HCT116 (cell line): Measurements from ENCODE around the gene CPNE4. TPM values are rescaled to one million over a fixed set of nuclear protein-coding genes. Genes with fewer than 3 reads are reported as not detected.

Source experiments
- ATAC-seq: fragments of 200-7000 bp; cut with Tn5 transposase; 2 replicates; pipeline ENCODE4 v1.9.1; 2020; ENCODE audit warnings: mild to moderate bottlenecking, moderate library complexity
- BruUV-seq: library from RNA; stranded (reverse); fragments of 400-500 nt; replicated peaks from 2 replicates; lab custom pipeline; 2021; lab: Mats Ljungman, UMichigan
- CTCF ChIA-PET: fragments of 300-600 bp; sonication (Branson Sonifier 250); formaldehyde crosslinking; loops from one replicate; lab custom pipeline; 2021; ENCODE audit warnings: antibody characterized with exemption; lab: Charles Lee
- POLR2A ChIA-PET: fragments of 300-600, 350-600 bp; sonication (Branson Sonifier 250); formaldehyde crosslinking; loops from one replicate; lab custom pipeline; 2021; ENCODE audit warnings: antibody characterized with exemption; lab: Charles Lee
- RAD21 ChIA-PET, 2 experiments: fragments of 300-600 bp; sonication (Branson Sonifier 250); formaldehyde crosslinking; loops; one replicate each; lab custom pipeline; 2023; ENCODE audit warnings: low total read pairs in 2 of 2; ENCODE audit not compliant: uncharacterized antibody in 2 of 2, unreplicated experiment in 2 of 2, low non-redundant PET in 1 of 2; lab: Charles Lee
- DNase-seq: peaks from one replicate; pipeline ENCODE4 v3.0.0-alpha.2; 2010; ENCODE audit warnings: low read depth, low spot score
- H2AFZ ChIP-seq: fragments of 200-600 bp; shearing (Covaris generic), sonication (generic); 2 replicates; pipeline ENCODE4 v1.6.1; 2017; ENCODE audit warnings: low read depth, mixed run types, mixed read lengths, antibody characterized with exemption, low read length; ENCODE audit not compliant: poor library complexity, severe bottlenecking
- H3K27ac ChIP-seq: 2 replicates; pipeline ENCODE4 v1.5.1; 2012; ENCODE audit warnings: low read depth, low read length
- H3K27me3 ChIP-seq: fragments of 200-600 bp; sonication (generic); 2 replicates; pipeline ENCODE4 v1.6.1; 2016; ENCODE audit warnings: mixed run types, low read length, mixed read lengths; ENCODE audit not compliant: insufficient read depth
- H3K36me3 ChIP-seq, 2 experiments: fragments of 200-500 bp in 1 of 2; fragments of 200-600 bp in 1 of 2; sonication (Bioruptor generic) in 1 of 2; sonication (generic) in 1 of 2; 2 replicates each; pipeline versions ENCODE4 v1.5.1 to v1.6.1; 2014 to 2016; ENCODE audit warnings: low read length in 2 of 2, inconsistent platforms in 1 of 2, mixed read lengths in 1 of 2, mixed run types in 1 of 2; ENCODE audit not compliant: insufficient read depth in 2 of 2, control insufficient read depth in 1 of 2
- H3K4me1 ChIP-seq, 2 experiments: fragments of 200-600 bp in 1 of 2; sonication (generic) in 1 of 2; 2 replicates each; pipeline versions ENCODE4 v1.5.1 to v1.6.1; 2012 to 2017; ENCODE audit warnings: low read length in 2 of 2, inconsistent platforms in 1 of 2, mild to moderate bottlenecking in 1 of 2, mixed read lengths in 1 of 2, mixed run types in 1 of 2, moderate library complexity in 1 of 2; ENCODE audit not compliant: insufficient read depth in 2 of 2, control insufficient read depth in 1 of 2
- H3K4me2 ChIP-seq: fragments of 200-600 bp; sonication (generic); 2 replicates; pipeline ENCODE4 v1.6.1; 2017; ENCODE audit warnings: mixed run types, low read length, mixed read lengths
- H3K4me3 ChIP-seq, 2 experiments: fragments of 200-600 bp in 1 of 2; sonication (generic) in 1 of 2; replicated peaks in 1 of 2; 2 replicates each; pipeline ENCODE4 v1.5.1; 2011 to 2016; ENCODE audit warnings: low read length in 2 of 2, control low read depth in 1 of 2, low read depth in 1 of 2, mild to moderate bottlenecking in 1 of 2, mixed read lengths in 1 of 2, mixed run types in 1 of 2
- H3K79me2 ChIP-seq: fragments of 200-600 bp; sonication (generic); 2 replicates; pipeline ENCODE4 v1.6.1; 2017; ENCODE audit warnings: mild to moderate bottlenecking, mixed run types, low read length, moderate library complexity, mixed read lengths; ENCODE audit not compliant: insufficient read depth
- H3K9ac ChIP-seq: fragments of 200-600 bp; sonication (generic); 2 replicates; pipeline ENCODE4 v1.6.1; 2016; ENCODE audit warnings: low read length, mixed read lengths
- H3K9me2 ChIP-seq: fragments of 200-600 bp; sonication (generic), shearing (Covaris generic); 2 replicates; pipeline ENCODE4 v1.6.1; 2017; ENCODE audit warnings: mixed run types, mild to moderate bottlenecking, moderate library complexity; ENCODE audit not compliant: insufficient read depth
- H3K9me3 ChIP-seq, 2 experiments: fragments of 200-500 bp in 1 of 2; fragments of 200-600 bp in 1 of 2; sonication (Bioruptor generic) in 1 of 2; sonication (generic) in 1 of 2; 2 replicates each; pipeline ENCODE4 v1.6.1; 2014 to 2017; ENCODE audit warnings: low read length in 2 of 2, mixed read lengths in 2 of 2, inconsistent platforms in 1 of 2, low read depth in 1 of 2, mild to moderate bottlenecking in 1 of 2, mixed run types in 1 of 2, moderate library complexity in 1 of 2; ENCODE audit not compliant: control insufficient read depth in 1 of 2, insufficient read depth in 1 of 2
- H4K20me1 ChIP-seq: fragments of 200-600 bp; sonication (generic), shearing (Covaris generic); 2 replicates; pipeline ENCODE4 v1.6.1; 2017; ENCODE audit warnings: mixed run types, mild to moderate bottlenecking, moderate library complexity; ENCODE audit not compliant: insufficient read depth
- ATF3 ChIP-seq: IDR thresholded peaks from 2 replicates; pipeline ENCODE4 v1.6.1; 2012
- CBX3 ChIP-seq: IDR thresholded peaks from 2 replicates; pipeline ENCODE4 v1.6.1; 2012; ENCODE audit warnings: low read depth
- CEBPB ChIP-seq: IDR thresholded peaks from 2 replicates; pipeline ENCODE4 v1.6.1; 2012; ENCODE audit warnings: low read depth
- ELF1 ChIP-seq: IDR thresholded peaks from 2 replicates; pipeline ENCODE4 v1.6.1; 2012; ENCODE audit warnings: low read depth, borderline replicate concordance
- EZH2 ChIP-seq: fragments of 200-600 bp; sonication (generic); IDR thresholded peaks from 2 replicates; pipeline ENCODE4 v1.6.1; 2017; ENCODE audit warnings: antibody characterized with exemption, mixed run types
- EZH2phosphoT487 ChIP-seq: fragments of 200-600 bp; IDR thresholded peaks from 2 replicates; pipeline ENCODE4 v1.6.1; 2018; ENCODE audit warnings: antibody characterized with exemption, borderline replicate concordance
- FOSL1 ChIP-seq: IDR thresholded peaks from 2 replicates; pipeline ENCODE4 v1.6.1; 2012; ENCODE audit warnings: low read depth
- JUND ChIP-seq: IDR thresholded peaks from 2 replicates; pipeline ENCODE4 v1.6.1; 2012
- POLR2A ChIP-seq: IDR thresholded peaks from 2 replicates; pipeline ENCODE4 v1.7.0; 2011; ENCODE audit warnings: borderline replicate concordance; ENCODE audit not compliant: insufficient read depth, insufficient read length; ENCODE audit errors: extremely low read depth
- POLR2AphosphoS5 ChIP-seq: IDR thresholded peaks from 2 replicates; pipeline ENCODE4 v1.6.1; 2011; ENCODE audit warnings: mild to moderate bottlenecking, low read depth, low read length, moderate library complexity
- RAD21 ChIP-seq: IDR thresholded peaks from 2 replicates; pipeline ENCODE4 v1.6.1; 2012; ENCODE audit warnings: low read depth, mild to moderate bottlenecking
- SIN3A ChIP-seq: IDR thresholded peaks from 2 replicates; pipeline ENCODE4 v1.6.1; 2012; ENCODE audit warnings: low read depth
- SP1 ChIP-seq: IDR thresholded peaks from 2 replicates; pipeline ENCODE4 v1.6.1; 2012; ENCODE audit warnings: low read depth
- SRF ChIP-seq: IDR thresholded peaks from 2 replicates; pipeline ENCODE4 v1.6.1; 2012; ENCODE audit warnings: low read depth
- TCF7L2 ChIP-seq: IDR thresholded peaks from 2 replicates; pipeline ENCODE4 v1.7.0; 2011; ENCODE audit warnings: borderline replicate concordance, inconsistent platforms; ENCODE audit not compliant: insufficient read depth, insufficient read length; ENCODE audit errors: extremely low read depth
- YY1 ChIP-seq: IDR thresholded peaks from 2 replicates; pipeline ENCODE4 v1.6.1; 2011; ENCODE audit warnings: low read length, low read depth, moderate library complexity, mild to moderate bottlenecking; ENCODE audit not compliant: insufficient replicate concordance; ENCODE audit errors: extremely low read depth
- ZNF274 ChIP-seq: fragments of 200-500 bp; sonication (Bioruptor generic); IDR thresholded peaks from 2 replicates; pipeline ENCODE4 v1.6.1; 2014; ENCODE audit warnings: mild to moderate bottlenecking, low read depth, low read length, inconsistent platforms
- intact Hi-C: fragments of 100-400 bp; cut with micrococcal nuclease; formaldehyde crosslinking; loops from 2 replicates; pipeline ENCODE4 v1.10.0; 2022
- total RNA-seq: library from RNA; stranded (reverse); gene quantifications from one replicate; pipeline ENCODE4 v1.2.1, GENCODE V29; 2021; ENCODE audit not compliant: unreplicated experiment
- TF ChIP-seq, protein P1 (sequence below): IDR thresholded peaks from 2 replicates; pipeline ENCODE4 v1.6.1; 2012; ENCODE audit warnings: low read depth
- TF ChIP-seq, protein P2 (sequence below): IDR thresholded peaks from 2 replicates; pipeline ENCODE4 v1.6.1; 2011; ENCODE audit warnings: mild to moderate bottlenecking, low read length, moderate library complexity; ENCODE audit not compliant: insufficient replicate concordance; ENCODE audit errors: extremely low read depth
- TF ChIP-seq, protein P3 (sequence below), 3 experiments: fragments of 200-600 bp in 1 of 3; sonication (generic) in 1 of 3; IDR thresholded peaks in 2 of 3; conservative IDR thresholded peaks in 1 of 3; 2 replicates each; pipeline ENCODE4 v1.5.1; 2012 to 2017; ENCODE audit warnings: low read depth in 2 of 3, low read length in 2 of 3, antibody characterized with exemption in 1 of 3, borderline replicate concordance in 1 of 3, control low read depth in 1 of 3, mild to moderate bottlenecking in 1 of 3, mixed read lengths in 1 of 3, mixed run types in 1 of 3, moderate library complexity in 1 of 3; ENCODE audit not compliant: insufficient read depth in 1 of 3

CPNE4 gene
- total RNA-seq, 1 experiment from 2014 or later, result not detected

GRCh38 chr3:131494706-131495105 lies 540.1 kb downstream of the CPNE4 start:
- no peaks in the 10 kb centered on the region for H3K27me3 ChIP-seq
- TF ChIP-seq EZH2, result no peak
- no peak for TF ChIP-seq ZNF274
- no peak for TF ChIP-seq SIN3A
- TF ChIP-seq CEBPB, result no peak
- TF ChIP-seq, protein P1, sequence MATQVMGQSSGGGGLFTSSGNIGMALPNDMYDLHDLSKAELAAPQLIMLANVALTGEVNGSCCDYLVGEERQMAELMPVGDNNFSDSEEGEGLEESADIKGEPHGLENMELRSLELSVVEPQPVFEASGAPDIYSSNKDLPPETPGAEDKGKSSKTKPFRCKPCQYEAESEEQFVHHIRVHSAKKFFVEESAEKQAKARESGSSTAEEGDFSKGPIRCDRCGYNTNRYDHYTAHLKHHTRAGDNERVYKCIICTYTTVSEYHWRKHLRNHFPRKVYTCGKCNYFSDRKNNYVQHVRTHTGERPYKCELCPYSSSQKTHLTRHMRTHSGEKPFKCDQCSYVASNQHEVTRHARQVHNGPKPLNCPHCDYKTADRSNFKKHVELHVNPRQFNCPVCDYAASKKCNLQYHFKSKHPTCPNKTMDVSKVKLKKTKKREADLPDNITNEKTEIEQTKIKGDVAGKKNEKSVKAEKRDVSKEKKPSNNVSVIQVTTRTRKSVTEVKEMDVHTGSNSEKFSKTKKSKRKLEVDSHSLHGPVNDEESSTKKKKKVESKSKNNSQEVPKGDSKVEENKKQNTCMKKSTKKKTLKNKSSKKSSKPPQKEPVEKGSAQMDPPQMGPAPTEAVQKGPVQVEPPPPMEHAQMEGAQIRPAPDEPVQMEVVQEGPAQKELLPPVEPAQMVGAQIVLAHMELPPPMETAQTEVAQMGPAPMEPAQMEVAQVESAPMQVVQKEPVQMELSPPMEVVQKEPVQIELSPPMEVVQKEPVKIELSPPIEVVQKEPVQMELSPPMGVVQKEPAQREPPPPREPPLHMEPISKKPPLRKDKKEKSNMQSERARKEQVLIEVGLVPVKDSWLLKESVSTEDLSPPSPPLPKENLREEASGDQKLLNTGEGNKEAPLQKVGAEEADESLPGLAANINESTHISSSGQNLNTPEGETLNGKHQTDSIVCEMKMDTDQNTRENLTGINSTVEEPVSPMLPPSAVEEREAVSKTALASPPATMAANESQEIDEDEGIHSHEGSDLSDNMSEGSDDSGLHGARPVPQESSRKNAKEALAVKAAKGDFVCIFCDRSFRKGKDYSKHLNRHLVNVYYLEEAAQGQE, result no peak
- no peak for TF ChIP-seq ELF1
- TF ChIP-seq SRF, result no peak
- no peak for TF ChIP-seq JUND
- TF ChIP-seq, protein P2, sequence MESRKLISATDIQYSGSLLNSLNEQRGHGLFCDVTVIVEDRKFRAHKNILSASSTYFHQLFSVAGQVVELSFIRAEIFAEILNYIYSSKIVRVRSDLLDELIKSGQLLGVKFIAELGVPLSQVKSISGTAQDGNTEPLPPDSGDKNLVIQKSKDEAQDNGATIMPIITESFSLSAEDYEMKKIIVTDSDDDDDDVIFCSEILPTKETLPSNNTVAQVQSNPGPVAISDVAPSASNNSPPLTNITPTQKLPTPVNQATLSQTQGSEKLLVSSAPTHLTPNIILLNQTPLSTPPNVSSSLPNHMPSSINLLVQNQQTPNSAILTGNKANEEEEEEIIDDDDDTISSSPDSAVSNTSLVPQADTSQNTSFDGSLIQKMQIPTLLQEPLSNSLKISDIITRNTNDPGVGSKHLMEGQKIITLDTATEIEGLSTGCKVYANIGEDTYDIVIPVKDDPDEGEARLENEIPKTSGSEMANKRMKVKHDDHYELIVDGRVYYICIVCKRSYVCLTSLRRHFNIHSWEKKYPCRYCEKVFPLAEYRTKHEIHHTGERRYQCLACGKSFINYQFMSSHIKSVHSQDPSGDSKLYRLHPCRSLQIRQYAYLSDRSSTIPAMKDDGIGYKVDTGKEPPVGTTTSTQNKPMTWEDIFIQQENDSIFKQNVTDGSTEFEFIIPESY, result no peak
- no peak for TF ChIP-seq RAD21
- TF ChIP-seq TCF7L2, result no peak
- TF ChIP-seq, protein P3, sequence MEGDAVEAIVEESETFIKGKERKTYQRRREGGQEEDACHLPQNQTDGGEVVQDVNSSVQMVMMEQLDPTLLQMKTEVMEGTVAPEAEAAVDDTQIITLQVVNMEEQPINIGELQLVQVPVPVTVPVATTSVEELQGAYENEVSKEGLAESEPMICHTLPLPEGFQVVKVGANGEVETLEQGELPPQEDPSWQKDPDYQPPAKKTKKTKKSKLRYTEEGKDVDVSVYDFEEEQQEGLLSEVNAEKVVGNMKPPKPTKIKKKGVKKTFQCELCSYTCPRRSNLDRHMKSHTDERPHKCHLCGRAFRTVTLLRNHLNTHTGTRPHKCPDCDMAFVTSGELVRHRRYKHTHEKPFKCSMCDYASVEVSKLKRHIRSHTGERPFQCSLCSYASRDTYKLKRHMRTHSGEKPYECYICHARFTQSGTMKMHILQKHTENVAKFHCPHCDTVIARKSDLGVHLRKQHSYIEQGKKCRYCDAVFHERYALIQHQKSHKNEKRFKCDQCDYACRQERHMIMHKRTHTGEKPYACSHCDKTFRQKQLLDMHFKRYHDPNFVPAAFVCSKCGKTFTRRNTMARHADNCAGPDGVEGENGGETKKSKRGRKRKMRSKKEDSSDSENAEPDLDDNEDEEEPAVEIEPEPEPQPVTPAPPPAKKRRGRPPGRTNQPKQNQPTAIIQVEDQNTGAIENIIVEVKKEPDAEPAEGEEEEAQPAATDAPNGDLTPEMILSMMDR (IDR thresholded peaks at IDR 0.05 in 2 of 3, conservative IDR thresholded peaks at IDR 0.05 in 1 of 3; ENCODE audit: borderline replicate concordance in 1 of 3, insufficient read depth in 1 of 3, low read depth in 2 of 3, low read length in 2 of 3), result no peak
- no peak for TF ChIP-seq EZH2phosphoT487
- TF ChIP-seq ATF3, result no peak
- no peak for TF ChIP-seq YY1
- no peak for TF ChIP-seq SP1
- TF ChIP-seq FOSL1, result no peak
- TF ChIP-seq POLR2A, result no peak
- no peak for TF ChIP-seq POLR2AphosphoS5
- no peak for TF ChIP-seq CBX3
- ChIA-PET POLR2A (no interaction called here), CTCF (no interaction called here), RAD21 (no interaction called here)
- BruUV-seq, result no TSS peak
- H3K9me2 ChIP-seq, result no peaks in the 10 kb centered on the region
- no peak for ATAC-seq
- H4K20me1 ChIP-seq, result peaks cover 18% of the 10 kb centered on the region
- no peak overlapping the region for H3K4me2 ChIP-seq
- H3K9me3 ChIP-seq, result no peaks in the 10 kb centered on the region
- H3K79me2 ChIP-seq, result peaks cover 96% of the 10 kb centered on the region
- H3K36me3 ChIP-seq, result peaks cover 55 to 56% of the 10 kb centered on the region in 2 experiments
- DNase-seq, result no peak
- no peaks in the 10 kb centered on the region for H3K4me1 ChIP-seq
- H2AFZ ChIP-seq, result no peak overlapping the region
- H3K27ac ChIP-seq, result no peak overlapping the region
- no peak overlapping the region for H3K9ac ChIP-seq
- intact Hi-C loops, result no loop called here
- H3K4me3 ChIP-seq, result no peak overlapping the region
